ENCODE data around the gene ICAM1. TPM values are rescaled to one million over a fixed set of nuclear protein-coding genes. Genes with fewer than 3 reads are reported as not detected.
"Not testable (repeated sequence)": the region's sequence is repeated elsewhere in the genome, so short reads cannot be mapped to it uniquely, and the experiment has no call there.

The ICAM1 gene
- polyA plus RNA-seq, 1 of the 3 experiments (the other 2 are of a cell fraction): 14.5 TPM

DNA sequence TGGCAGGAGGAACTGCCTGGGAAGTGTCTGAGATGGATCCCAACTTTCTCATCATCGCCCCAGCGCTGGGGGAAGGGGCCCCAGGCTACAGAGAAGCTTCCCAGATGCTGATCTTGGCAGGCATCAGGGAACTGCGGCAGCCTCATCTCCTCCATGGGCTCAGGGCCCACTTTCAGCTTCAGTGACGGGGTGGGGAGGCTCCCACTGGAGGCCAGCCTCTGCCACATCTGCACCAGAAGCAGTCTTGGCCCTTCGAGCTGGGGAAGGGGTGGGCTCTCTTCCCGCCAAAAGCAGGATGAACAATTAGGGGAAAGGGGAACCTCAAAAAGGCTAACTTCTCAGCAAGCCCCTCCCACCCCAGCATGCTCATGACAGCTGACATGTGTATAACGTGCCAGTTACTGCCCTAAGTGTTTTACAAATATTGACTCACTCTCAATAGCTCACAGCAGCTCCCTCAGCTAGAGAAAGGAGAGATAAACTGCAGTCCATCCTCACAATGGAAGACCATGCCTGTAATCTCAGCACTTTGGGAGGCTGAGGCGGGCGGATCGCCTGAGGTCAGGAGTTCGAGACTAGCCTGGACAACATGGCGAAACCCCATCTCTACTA, 32.6 kb upstream of the ICAM1 start (continued):
- TF ChIP-seq, protein P1, sequence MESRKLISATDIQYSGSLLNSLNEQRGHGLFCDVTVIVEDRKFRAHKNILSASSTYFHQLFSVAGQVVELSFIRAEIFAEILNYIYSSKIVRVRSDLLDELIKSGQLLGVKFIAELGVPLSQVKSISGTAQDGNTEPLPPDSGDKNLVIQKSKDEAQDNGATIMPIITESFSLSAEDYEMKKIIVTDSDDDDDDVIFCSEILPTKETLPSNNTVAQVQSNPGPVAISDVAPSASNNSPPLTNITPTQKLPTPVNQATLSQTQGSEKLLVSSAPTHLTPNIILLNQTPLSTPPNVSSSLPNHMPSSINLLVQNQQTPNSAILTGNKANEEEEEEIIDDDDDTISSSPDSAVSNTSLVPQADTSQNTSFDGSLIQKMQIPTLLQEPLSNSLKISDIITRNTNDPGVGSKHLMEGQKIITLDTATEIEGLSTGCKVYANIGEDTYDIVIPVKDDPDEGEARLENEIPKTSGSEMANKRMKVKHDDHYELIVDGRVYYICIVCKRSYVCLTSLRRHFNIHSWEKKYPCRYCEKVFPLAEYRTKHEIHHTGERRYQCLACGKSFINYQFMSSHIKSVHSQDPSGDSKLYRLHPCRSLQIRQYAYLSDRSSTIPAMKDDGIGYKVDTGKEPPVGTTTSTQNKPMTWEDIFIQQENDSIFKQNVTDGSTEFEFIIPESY (IDR thresholded peaks at IDR 0.05; ENCODE audit: borderline replicate concordance, low read depth): no peak

DNA sequence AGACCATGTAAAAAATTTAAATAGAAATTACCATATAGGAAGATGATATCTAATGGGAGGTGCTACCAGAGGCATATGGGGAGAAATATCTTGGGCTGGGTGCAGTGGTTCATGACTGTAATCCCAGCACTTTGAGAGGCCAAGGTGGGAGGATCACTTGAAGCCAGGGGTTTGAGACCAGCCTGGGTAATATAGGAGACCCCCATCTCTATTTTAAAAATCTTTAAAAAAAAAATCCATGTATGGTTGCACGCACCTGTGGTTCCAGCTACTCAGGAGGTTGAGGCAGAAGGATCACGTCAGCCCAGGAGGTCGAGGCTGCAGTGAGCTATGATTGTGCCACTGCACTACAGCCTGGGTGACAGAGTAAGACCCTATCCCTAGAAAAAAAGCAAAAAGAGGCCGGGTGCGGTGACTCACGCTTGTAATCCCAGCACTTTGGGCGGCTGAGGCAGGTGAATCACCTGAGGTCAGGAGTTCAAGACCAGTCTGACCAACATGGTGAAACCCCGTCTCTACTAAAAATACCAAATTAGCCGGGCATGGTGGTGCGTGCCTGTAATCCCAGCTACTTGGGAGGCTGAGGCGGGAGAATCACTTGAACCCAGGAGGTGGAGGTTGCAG, 29.0 kb upstream of the ICAM1 start:
- H2AFZ ChIP-seq (ENCODE audit: low read depth); H3K27me3 ChIP-seq (ENCODE audit: insufficient read depth); H3K79me2 ChIP-seq (ENCODE audit: insufficient read depth); H4K20me1 ChIP-seq (ENCODE audit: insufficient read depth); H3K4me1 ChIP-seq (ENCODE audit: control insufficient read depth in 1 of 2, insufficient read depth in 2 of 2, low read depth in 1 of 2, low read length in 1 of 2); H3K27ac ChIP-seq (ENCODE audit: low read depth in 2 of 2, low read length in 1 of 2); H3F3A ChIP-seq (replicated peaks; ENCODE audit: insufficient read depth); DNase-seq; H3K9me2 ChIP-seq; H3K36me3 ChIP-seq (replicated peaks in 1 of 2; ENCODE audit: control insufficient read depth in 1 of 2, insufficient read depth in 2 of 2, low read length in 1 of 2); H3K4me3 ChIP-seq (ENCODE audit: low read depth in 2 of 2, low read length in 1 of 2); H3K9me3 ChIP-seq; H3K9ac ChIP-seq; H3K4me2 ChIP-seq: not testable (repeated sequence)
- CTCF ChIA-PET: interaction anchor here (1.9 kb wide), 1 partner anchor 8 kb away, joined by 11 read pairs; no protein-coding TSS in a partner anchor
- WGBS (ENCODE audit: low lambda C conversion rate): 86% methylated on average over 11 of the region's 11 CpGs
- POLR2A ChIA-PET: interaction anchor here (0.6 kb wide), 1 partner anchor 145 kb away, joined by 4 read pairs; no protein-coding TSS in a partner anchor

DNA sequence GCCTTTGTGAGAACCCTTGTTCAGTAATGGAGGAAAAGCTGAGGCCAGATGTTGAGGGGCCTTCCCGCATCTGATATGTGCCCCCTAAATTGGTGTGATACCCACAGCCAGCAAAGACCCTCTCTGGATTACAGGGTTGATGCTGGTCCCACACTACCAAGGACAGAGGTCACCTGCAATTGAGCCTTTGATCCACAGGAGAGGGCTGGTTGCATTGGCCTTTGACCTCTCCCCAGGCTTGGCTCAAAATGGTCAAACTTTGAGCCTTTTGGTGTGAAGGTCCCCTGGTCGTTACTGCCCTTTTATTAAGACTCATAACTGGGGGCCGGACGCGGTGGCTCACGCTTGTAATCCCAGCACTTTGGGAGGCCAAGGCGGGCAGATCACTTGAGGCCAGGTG, 27.3 kb upstream of the ICAM1 start:
- H2AFZ ChIP-seq (ENCODE audit: low read depth): no peak overlapping the region
- 93% methylated on average over 3 of the region's 7 CpGs for WGBS (ENCODE audit: low lambda C conversion rate)
- no peak overlapping the region for H3K27ac ChIP-seq (ENCODE audit: low read depth in 2 of 2, low read length in 1 of 2)
- no peaks in the 10 kb centered on the region for H3K9me2 ChIP-seq
- no peaks in the 10 kb centered on the region for H3K27me3 ChIP-seq (ENCODE audit: insufficient read depth)
- H3K79me2 ChIP-seq (ENCODE audit: insufficient read depth): no peaks in the 10 kb centered on the region
- H3K4me1 ChIP-seq (ENCODE audit: control insufficient read depth in 1 of 2, insufficient read depth in 2 of 2, low read depth in 1 of 2, low read length in 1 of 2): no peaks in the 10 kb centered on the region
- H3K9ac ChIP-seq: no peak overlapping the region
- H4K20me1 ChIP-seq (ENCODE audit: insufficient read depth): no peaks in the 10 kb centered on the region
- H3K36me3 ChIP-seq (replicated peaks in 1 of 2; ENCODE audit: control insufficient read depth in 1 of 2, insufficient read depth in 2 of 2, low read length in 1 of 2): no peaks in the 10 kb centered on the region
- ChIA-PET CTCF (no interaction called here), POLR2A (no interaction called here)
- peaks cover under 1% of the 10 kb centered on the region for H3F3A ChIP-seq (replicated peaks; ENCODE audit: insufficient read depth)
- H3K4me3 ChIP-seq (ENCODE audit: low read depth in 2 of 2, low read length in 1 of 2): no peak overlapping the region
- no peaks in the 10 kb centered on the region for H3K9me3 ChIP-seq
- H3K4me2 ChIP-seq: no peak overlapping the region
- no peak for DNase-seq
- TF ChIP-seq GABPA (IDR thresholded peaks at IDR 0.05; ENCODE audit: low read depth) (no peak), FOXJ3 (CRISPR knock-in tag; IDR thresholded peaks at IDR 0.05) (no peak), EP300 (IDR thresholded peaks at IDR 0.05; ENCODE audit: borderline replicate concordance in 1 of 2, low read depth in 1 of 2, low read length in 1 of 2) (no peak), TCF12 (IDR thresholded peaks at IDR 0.05) (no peak), FOSL2 (IDR thresholded peaks at IDR 0.05; ENCODE audit: borderline replicate concordance, low read depth) (no peak), ELF1 (IDR thresholded peaks at IDR 0.05) (no peak), REST (IDR thresholded peaks at IDR 0.05; ENCODE audit: low read depth, low read length) (no peak), TAF1 (IDR thresholded peaks at IDR 0.05; ENCODE audit: borderline replicate concordance, low read depth, low read length) (no peak), RCOR1 (IDR thresholded peaks at IDR 0.05; ENCODE audit: low read length) (no peak), MXI1 (IDR thresholded peaks at IDR 0.05; ENCODE audit: low read depth, low read length) (no peak), USF2 (IDR thresholded peaks at IDR 0.05; ENCODE audit: borderline replicate concordance, low read depth, low read length) (no peak), GATA2 (CRISPR knock-in tag; IDR thresholded peaks at IDR 0.05) (no peak)
- TF ChIP-seq, protein P2, sequence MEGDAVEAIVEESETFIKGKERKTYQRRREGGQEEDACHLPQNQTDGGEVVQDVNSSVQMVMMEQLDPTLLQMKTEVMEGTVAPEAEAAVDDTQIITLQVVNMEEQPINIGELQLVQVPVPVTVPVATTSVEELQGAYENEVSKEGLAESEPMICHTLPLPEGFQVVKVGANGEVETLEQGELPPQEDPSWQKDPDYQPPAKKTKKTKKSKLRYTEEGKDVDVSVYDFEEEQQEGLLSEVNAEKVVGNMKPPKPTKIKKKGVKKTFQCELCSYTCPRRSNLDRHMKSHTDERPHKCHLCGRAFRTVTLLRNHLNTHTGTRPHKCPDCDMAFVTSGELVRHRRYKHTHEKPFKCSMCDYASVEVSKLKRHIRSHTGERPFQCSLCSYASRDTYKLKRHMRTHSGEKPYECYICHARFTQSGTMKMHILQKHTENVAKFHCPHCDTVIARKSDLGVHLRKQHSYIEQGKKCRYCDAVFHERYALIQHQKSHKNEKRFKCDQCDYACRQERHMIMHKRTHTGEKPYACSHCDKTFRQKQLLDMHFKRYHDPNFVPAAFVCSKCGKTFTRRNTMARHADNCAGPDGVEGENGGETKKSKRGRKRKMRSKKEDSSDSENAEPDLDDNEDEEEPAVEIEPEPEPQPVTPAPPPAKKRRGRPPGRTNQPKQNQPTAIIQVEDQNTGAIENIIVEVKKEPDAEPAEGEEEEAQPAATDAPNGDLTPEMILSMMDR (IDR thresholded peaks at IDR 0.05): no peak
